Panc1 (cell line): ENCODE data around the gene CYP4V2.

Source experiments
- CTCF ChIP-seq: fragments of 450-650 bp; IDR thresholded peaks from 2 replicates; pipeline ENCODE4 v1.5.1; 2017; ENCODE audit warnings: mild to moderate bottlenecking
- TF ChIP-seq, protein P1 (sequence below), 2 experiments: IDR thresholded peaks; 2 replicates each; pipeline ENCODE4 v1.6.1; 2011 to 2012; ENCODE audit warnings: low read depth in 2 of 2, control low read depth in 1 of 2, low read length in 1 of 2, mild to moderate bottlenecking in 1 of 2, moderate library complexity in 1 of 2; ENCODE audit not compliant: insufficient read depth in 1 of 2

DNA sequence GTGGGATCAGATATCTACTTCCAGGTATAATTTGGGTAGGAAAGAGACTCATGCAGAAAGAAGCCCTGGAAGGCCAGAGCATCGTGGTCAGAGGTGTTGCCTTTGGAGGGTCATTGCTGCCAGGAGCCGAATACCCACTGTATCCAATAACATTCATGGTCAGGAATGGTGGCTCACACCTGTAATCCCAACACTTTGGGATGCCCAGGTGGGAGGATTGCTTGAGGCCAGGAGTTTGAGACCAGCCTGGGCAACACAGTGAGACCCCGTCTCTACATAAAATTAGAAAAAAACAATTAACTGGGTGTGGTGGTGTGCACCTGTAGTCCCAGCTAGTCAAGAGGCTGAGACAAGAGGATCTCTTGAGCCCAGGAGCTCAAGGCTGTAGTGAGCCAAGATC, 63.8 kb downstream of the CYP4V2 start:
- no peak for TF ChIP-seq CTCF
- TF ChIP-seq, protein P1, sequence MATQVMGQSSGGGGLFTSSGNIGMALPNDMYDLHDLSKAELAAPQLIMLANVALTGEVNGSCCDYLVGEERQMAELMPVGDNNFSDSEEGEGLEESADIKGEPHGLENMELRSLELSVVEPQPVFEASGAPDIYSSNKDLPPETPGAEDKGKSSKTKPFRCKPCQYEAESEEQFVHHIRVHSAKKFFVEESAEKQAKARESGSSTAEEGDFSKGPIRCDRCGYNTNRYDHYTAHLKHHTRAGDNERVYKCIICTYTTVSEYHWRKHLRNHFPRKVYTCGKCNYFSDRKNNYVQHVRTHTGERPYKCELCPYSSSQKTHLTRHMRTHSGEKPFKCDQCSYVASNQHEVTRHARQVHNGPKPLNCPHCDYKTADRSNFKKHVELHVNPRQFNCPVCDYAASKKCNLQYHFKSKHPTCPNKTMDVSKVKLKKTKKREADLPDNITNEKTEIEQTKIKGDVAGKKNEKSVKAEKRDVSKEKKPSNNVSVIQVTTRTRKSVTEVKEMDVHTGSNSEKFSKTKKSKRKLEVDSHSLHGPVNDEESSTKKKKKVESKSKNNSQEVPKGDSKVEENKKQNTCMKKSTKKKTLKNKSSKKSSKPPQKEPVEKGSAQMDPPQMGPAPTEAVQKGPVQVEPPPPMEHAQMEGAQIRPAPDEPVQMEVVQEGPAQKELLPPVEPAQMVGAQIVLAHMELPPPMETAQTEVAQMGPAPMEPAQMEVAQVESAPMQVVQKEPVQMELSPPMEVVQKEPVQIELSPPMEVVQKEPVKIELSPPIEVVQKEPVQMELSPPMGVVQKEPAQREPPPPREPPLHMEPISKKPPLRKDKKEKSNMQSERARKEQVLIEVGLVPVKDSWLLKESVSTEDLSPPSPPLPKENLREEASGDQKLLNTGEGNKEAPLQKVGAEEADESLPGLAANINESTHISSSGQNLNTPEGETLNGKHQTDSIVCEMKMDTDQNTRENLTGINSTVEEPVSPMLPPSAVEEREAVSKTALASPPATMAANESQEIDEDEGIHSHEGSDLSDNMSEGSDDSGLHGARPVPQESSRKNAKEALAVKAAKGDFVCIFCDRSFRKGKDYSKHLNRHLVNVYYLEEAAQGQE (IDR thresholded peaks at IDR 0.05; ENCODE audit: insufficient read depth in 1 of 2, low read depth in 2 of 2, low read length in 1 of 2), result no peak
